ENCODE measurements around the gene CRACR2A.

DNA sequence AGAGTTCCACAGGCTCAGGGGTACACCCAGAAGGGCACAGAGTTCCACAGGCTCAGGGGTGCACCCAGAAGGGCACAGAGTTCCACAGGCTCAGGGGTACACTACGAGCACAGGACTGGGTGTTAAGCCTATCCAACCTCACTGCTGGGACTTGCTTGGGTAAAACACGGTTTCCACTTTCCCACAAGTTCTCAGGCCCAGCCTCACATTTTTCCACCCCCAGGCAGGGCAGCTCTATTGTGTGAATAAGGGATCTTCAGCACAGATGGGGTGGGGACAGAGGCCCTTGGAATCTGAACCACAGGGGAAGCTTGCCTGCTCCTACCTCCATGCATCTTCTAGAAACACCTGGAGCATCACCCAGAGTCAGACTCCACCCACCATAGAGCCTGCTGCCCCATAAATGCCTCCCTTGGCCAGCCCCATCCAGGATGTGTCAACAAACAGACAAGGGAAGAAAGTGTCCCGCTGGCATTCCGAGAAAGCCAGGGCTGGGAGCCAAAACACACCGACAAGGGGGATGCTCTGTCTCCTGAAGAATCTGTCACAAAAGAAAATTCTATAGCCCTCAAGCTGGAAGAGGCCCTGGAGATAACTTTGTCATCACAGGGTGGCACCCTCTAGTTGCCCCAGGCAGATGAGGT lies 4.8 kb downstream of the CRACR2A start:
- TF ChIP-seq JUND (IDR thresholded peaks at IDR 0.05; ENCODE audit: low read length) (no peak), JUN (IDR thresholded peaks at IDR 0.05; ENCODE audit: low read depth, low read length) (no peak), EP300 (IDR thresholded peaks at IDR 0.05; ENCODE audit: borderline replicate concordance in 1 of 2, low read depth in 2 of 2, low read length in 2 of 2) (no peak), HDAC6 (IDR thresholded peaks at IDR 0.05; ENCODE audit: low read depth, low read length) (no peak)
- TF ChIP-seq, protein P1, sequence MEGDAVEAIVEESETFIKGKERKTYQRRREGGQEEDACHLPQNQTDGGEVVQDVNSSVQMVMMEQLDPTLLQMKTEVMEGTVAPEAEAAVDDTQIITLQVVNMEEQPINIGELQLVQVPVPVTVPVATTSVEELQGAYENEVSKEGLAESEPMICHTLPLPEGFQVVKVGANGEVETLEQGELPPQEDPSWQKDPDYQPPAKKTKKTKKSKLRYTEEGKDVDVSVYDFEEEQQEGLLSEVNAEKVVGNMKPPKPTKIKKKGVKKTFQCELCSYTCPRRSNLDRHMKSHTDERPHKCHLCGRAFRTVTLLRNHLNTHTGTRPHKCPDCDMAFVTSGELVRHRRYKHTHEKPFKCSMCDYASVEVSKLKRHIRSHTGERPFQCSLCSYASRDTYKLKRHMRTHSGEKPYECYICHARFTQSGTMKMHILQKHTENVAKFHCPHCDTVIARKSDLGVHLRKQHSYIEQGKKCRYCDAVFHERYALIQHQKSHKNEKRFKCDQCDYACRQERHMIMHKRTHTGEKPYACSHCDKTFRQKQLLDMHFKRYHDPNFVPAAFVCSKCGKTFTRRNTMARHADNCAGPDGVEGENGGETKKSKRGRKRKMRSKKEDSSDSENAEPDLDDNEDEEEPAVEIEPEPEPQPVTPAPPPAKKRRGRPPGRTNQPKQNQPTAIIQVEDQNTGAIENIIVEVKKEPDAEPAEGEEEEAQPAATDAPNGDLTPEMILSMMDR (IDR thresholded peaks at IDR 0.05; ENCODE audit: control extremely low read depth in 1 of 3, insufficient read depth in 1 of 3, low read depth in 1 of 3, low read length in 3 of 3), result no peak
